GM21723 (cell line): ENCODE measurements around the gene SEC31A.
"Not testable (repeated sequence)": the region's sequence is repeated elsewhere in the genome, so short reads cannot be mapped to it uniquely, and the experiment has no call there.

Experiments used
- ATAC-seq: cut with Tn5 transposase; IDR thresholded peaks from one replicate; pipeline ENCODE4 v1.9.1; 2021; ENCODE audit warnings: mild to moderate bottlenecking, moderate library complexity; ENCODE audit not compliant: unreplicated experiment

Gene SEC31A

GRCh38 chr4:82890901-82891706, at the start of gene SEC31A:
SEC31A (minus strand) TSS chr4:82891153; CDS start chr4:82881936, 9,217 bp downstream.
- peak; percentile 92 for ATAC-seq

- ATAC-seq = no peak
Observed at GRCh38 chr4:82939414-82939813, 48.5 kb upstream of the SEC31A start.

- no peak for ATAC-seq
Observed at GRCh38 chr4:82934441-82934840, 43.5 kb upstream of the SEC31A start.

- no peak for ATAC-seq
Observed at GRCh38 chr4:82930848-82931755, 40.1 kb upstream of the SEC31A start.

- no peak for ATAC-seq
Observed at GRCh38 chr4:82921795-82922194, 30.8 kb upstream of the SEC31A start.

GRCh38 chr4:82919386-82919785, 28.4 kb upstream of the SEC31A start:
- no peak for ATAC-seq

GRCh38 chr4:82918091-82918490, 27.1 kb upstream of the SEC31A start:
- ATAC-seq = no peak

- ATAC-seq = not testable (repeated sequence)
Observed at GRCh38 chr4:82913968-82914367, 23.0 kb upstream of the SEC31A start.

- ATAC-seq = no peak
Observed at GRCh38 chr4:82913305-82913704, 22.4 kb upstream of the SEC31A start.

- no peak for ATAC-seq
Observed at GRCh38 chr4:82909326-82909725, 18.4 kb upstream of the SEC31A start.

- peak; percentile 61 for ATAC-seq
Observed at GRCh38 chr4:82906469-82906868, 15.5 kb upstream of the SEC31A start.

- peak; percentile 52 for ATAC-seq
Observed at GRCh38 chr4:82905205-82905604, 14.3 kb upstream of the SEC31A start.

GRCh38 chr4:82903737-82904136, 12.8 kb upstream of the SEC31A start:
- no peak for ATAC-seq

GRCh38 chr4:82901183-82901718, 10.3 kb upstream of the SEC31A start:
- ATAC-seq = no peak

GRCh38 chr4:82900411-82901182, 9.6 kb upstream of the SEC31A start, which contains the start of gene THAP9:
THAP9 (plus strand) TSS chr4:82900735; CDS start chr4:82900803, 68 bp downstream.
- peak; percentile 90 for ATAC-seq

GRCh38 chr4:82900066-82900410, 9.1 kb upstream of the SEC31A start:
- ATAC-seq = peak; percentile 15

- ATAC-seq = no peak
Observed at GRCh38 chr4:82899374-82900065, 8.6 kb upstream of the SEC31A start.

- ATAC-seq = no peak
Observed at GRCh38 chr4:82898322-82899243, 7.6 kb upstream of the SEC31A start.

GRCh38 chr4:82896755-82897154, 5.8 kb upstream of the SEC31A start:
- no peak for ATAC-seq
